Adrenal gland (tissue), 12 donors: Measurements from ENCODE around the gene CDYL. TPM values are rescaled to one million over a fixed set of nuclear protein-coding genes. Genes with fewer than 3 reads are reported as not detected.
A peak's percentile ranks its signal among the peaks of the same experiment; 100 is the strongest.

Source experiments
- DNase-seq, 7 donors: peaks; one replicate each; pipeline ENCODE4 v3.0.0-alpha.2; 2019 to 2020
- H3K27ac ChIP-seq, 5 donors: fragments of 200-600 bp; sonication (generic) in 4 of 5; 1 replicate in 3 of 5; 2 replicates in 2 of 5; pipeline versions ENCODE4 v1.5.1 to v1.8.0; 2016 to 2020; ENCODE audit warnings: mild to moderate bottlenecking in 1 of 5
- H3K27me3 ChIP-seq: fragments of 200-600 bp; 2 replicates; pipeline ENCODE4 v1.8.0; 2021
- H3K36me3 ChIP-seq, 2 donors: fragments of 200-600 bp; replicated peaks in 1 of 2; 1 replicate in 1 of 2; 2 replicates in 1 of 2; pipeline versions ENCODE4 v1.5.1 to v1.8.0; 2018 to 2022
- H3K4me1 ChIP-seq, 2 donors: fragments of 200-600 bp; replicated peaks in 1 of 2; 1 replicate in 1 of 2; 2 replicates in 1 of 2; pipeline versions ENCODE4 v1.5.1 to v1.8.0; 2018 to 2021
- H3K4me3 ChIP-seq, 4 donors: fragments of 200-600 bp; sonication (generic) in 3 of 4; one replicate each; pipeline ENCODE4 v1.5.1; 2016 to 2018
- H3K9me3 ChIP-seq, 3 donors: fragments of 200-600 bp; sonication (generic) in 1 of 3; replicated peaks in 1 of 3; 1 replicate in 2 of 3; 2 replicates in 1 of 3; pipeline versions ENCODE4 v1.5.1 to v1.8.0; 2016 to 2021
- POLR2A ChIP-seq, 2 donors: fragments of 450-650 bp; IDR thresholded peaks; one replicate each; pipeline ENCODE4 v1.6.1; 2017; ENCODE audit warnings: antibody characterized with exemption in 2 of 2, mild to moderate bottlenecking in 2 of 2, moderate library complexity in 1 of 2
- WGBS, 4 donors: extraction: QIAGEN DNeasy Blood & Tissue Kit in 2 of 4; methylation state at CpG; one replicate each; pipeline versions ENCODE4 v1.1.5 to v1.1.7; 2013 to 2017; 5-methylcytosine and 5-hydroxymethylcytosine counted together
- intact Hi-C, 2 donors: fragments of 100-400 bp; cut with DNase I; formaldehyde crosslinking; loops; one replicate each; pipeline versions ENCODE4 v1.14.1 to v1.15.0; 2022 to 2023
- polyA plus RNA-seq, 3 donors: library from polyadenylated mRNA; stranded (reverse); fragments of 200-250 nt in 2 of 3; fragments of 350-450 nt in 1 of 3; fragmentation: Illumina TruSeq in 1 of 3; extraction: RNeasy Lipid Tissue Mini Kit (QIAGEN cat#74804) in 1 of 3; gene quantifications; one replicate each; pipeline ENCODE4 v1.2.3, GENCODE V29; 2013 to 2014
- total RNA-seq, 9 donors: library from RNA; depleted of rRNA in 4 of 9; stranded (reverse); fragments of >200 nt in 4 of 9; fragments of 120-200 nt in 1 of 9; fragmentation: NEBNext Ultra II Directional in 1 of 9; extraction: Animal tissue kit (Norgen Biotek cat#: 25700) in 1 of 9; gene quantifications; one replicate each; pipeline versions ENCODE4 v1.1.0 to v1.2.4, GENCODE V29; 2013 to 2023
- TF ChIP-seq, protein P1 (sequence below), 6 experiments: fragments of 450-650 bp in 4 of 6; fragments of 200-600 bp in 2 of 6; sonication (generic) in 1 of 6; IDR thresholded peaks; 1 replicate in 5 of 6; 2 replicates in 1 of 6; pipeline versions ENCODE4 v1.5.1 to v1.8.0; 2016 to 2021; ENCODE audit warnings: antibody characterized with exemption in 6 of 6, mild to moderate bottlenecking in 2 of 6, moderate library complexity in 1 of 6
- donor health status: healthy with polysubstance abuse.
- donor health status: Bipolar disorder and iron deficiency.
- donor health status: DM: yes; HTN: yes; CAD: no.
- donor health status: DM: no; HTN: no; CAD: no.
- donor health status: DM: no; HTN: no; CAD: no.
- donor health status: DM: yes; HTN: yes; CAD: no.

Gene CDYL
- total and polyA plus RNA-seq, 12 donors: 3.3 to 47.1 (median 24.8) TPM

DNA sequence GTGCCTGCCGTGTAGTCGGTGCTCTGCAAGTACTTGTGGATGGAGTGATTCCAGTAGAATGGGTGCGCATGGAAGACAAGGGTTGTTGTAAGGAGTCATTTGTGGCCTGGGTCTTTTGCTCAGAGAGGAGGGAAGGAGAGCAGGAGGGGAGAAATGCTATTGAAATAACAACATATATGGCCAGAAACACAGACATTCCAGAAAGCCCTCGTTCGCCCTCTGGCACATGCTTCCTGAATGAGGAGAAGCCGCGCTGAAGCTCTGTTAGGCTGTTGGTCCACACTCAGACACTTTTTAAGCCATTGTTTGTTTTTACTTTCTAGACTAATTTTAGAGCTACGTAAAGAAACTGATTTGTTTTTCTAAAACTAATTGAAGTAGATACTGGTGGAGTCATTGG lies 120.2 kb downstream of the CDYL start:
- peak overlapping the region in 1 of 5 donors; percentile 16 for H3K27ac ChIP-seq
- peaks cover 0 to 5% (median 0%) of the 10 kb centered on the region in 3 donors for H3K9me3 ChIP-seq
- intact Hi-C loops: no loop called here
- H3K36me3 ChIP-seq: peaks cover 0 to 15% of the 10 kb centered on the region in 2 donors
- no peaks in the 10 kb centered on the region for H3K27me3 ChIP-seq
- DNase-seq: no peak
- no peak overlapping the region for H3K4me3 ChIP-seq
- H3K4me1 ChIP-seq: peaks cover 0 to 9% of the 10 kb centered on the region in 2 donors
- 94 to 97% (median 95%) methylated on average over 8 of the region's 8 CpGs for WGBS, 4 donors
- TF ChIP-seq, protein P1, sequence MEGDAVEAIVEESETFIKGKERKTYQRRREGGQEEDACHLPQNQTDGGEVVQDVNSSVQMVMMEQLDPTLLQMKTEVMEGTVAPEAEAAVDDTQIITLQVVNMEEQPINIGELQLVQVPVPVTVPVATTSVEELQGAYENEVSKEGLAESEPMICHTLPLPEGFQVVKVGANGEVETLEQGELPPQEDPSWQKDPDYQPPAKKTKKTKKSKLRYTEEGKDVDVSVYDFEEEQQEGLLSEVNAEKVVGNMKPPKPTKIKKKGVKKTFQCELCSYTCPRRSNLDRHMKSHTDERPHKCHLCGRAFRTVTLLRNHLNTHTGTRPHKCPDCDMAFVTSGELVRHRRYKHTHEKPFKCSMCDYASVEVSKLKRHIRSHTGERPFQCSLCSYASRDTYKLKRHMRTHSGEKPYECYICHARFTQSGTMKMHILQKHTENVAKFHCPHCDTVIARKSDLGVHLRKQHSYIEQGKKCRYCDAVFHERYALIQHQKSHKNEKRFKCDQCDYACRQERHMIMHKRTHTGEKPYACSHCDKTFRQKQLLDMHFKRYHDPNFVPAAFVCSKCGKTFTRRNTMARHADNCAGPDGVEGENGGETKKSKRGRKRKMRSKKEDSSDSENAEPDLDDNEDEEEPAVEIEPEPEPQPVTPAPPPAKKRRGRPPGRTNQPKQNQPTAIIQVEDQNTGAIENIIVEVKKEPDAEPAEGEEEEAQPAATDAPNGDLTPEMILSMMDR (IDR thresholded peaks at IDR 0.05): no peak
- no peak for TF ChIP-seq POLR2A (IDR thresholded peaks at IDR 0.05)

DNA sequence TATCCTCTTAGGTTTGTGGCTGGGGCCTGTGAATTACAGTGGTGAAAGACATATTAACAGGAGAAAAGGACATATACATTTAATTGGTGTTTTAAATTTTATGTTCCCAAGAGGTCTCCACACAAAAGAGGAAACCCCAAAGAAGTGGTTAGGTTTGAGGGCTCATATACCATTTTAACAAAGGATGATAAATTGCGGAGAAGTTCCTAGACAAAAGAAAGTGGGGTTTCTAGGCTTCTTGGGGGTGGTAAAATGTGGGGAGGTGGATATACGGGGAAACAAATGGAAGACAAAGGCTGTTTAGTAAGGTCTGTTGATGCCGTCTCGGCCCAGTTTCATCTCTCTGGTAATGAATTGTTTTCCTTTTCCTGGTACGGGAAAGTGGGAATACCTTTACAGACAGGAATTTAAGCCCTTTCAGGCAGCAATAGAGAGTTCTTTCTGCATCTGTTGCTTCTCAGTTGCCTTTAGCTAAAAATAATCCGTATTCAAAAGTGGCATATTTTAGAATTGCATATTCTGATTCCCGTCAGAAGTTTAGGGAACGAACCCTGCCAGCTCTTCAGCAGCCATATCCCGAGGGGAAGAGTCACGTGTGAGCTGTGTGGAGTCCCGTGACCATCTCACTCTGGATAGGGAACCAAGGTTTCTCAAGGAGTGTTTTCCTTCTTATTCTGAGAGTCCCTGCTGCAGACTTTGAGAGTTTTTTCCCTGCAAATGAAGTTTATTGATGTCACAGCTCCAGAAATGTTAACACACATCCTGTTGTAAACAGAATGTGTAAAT lies 123.2 kb downstream of the CDYL start:
- H3K27ac ChIP-seq: no peak overlapping the region
- H3K27me3 ChIP-seq: no peaks in the 10 kb centered on the region
- no peak overlapping the region for H3K4me3 ChIP-seq
- peaks cover 0 to 1% of the 10 kb centered on the region in 2 donors for H3K36me3 ChIP-seq
- H3K4me1 ChIP-seq: peaks cover 0 to 9% of the 10 kb centered on the region in 2 donors
- intact Hi-C loops: no loop called here
- H3K9me3 ChIP-seq: peaks cover 0 to 5% (median 0%) of the 10 kb centered on the region in 3 donors
- no peak for DNase-seq
- no peak for TF ChIP-seq POLR2A (IDR thresholded peaks at IDR 0.05)
- TF ChIP-seq, protein P1 (IDR thresholded peaks at IDR 0.05): no peak
- WGBS, 4 donors: 95 to 97% (median 96%) methylated on average over 11 of the region's 11 CpGs

DNA sequence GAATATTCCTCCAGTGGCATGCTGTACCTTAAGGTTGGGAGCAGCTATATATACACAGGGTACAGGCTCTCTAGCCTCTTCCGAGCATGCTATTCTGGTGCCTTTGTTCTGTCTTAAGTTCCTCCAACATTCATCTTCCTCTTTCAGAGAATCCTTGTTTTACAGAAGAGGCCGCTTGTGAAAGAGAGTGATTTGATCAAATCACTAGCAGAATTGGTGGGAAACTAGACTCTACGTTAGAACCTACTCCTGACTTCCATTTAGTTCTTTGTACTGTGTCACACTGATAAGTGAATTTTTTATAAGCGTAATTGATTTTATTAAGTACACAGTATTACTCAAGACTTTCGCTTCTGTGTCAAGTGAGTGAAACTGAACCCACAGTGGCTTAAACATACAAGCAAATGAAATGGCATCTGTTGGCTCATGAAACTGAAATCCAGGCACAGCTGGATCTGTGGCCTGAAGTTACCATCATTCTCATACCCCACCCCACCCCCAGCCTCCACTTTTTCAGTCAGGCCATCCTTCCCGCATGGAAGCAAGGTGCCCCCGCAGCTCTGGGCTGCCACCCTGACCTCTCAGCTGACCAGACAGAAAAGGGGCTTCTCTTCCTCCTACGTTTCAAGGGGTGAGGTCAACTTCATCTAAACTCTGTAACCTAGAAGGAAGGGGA lies 125.3 kb downstream of the CDYL start:
- Histone ChIP-seq H3K27me3 (no peaks in the 10 kb centered on the region), H3K4me1 (peaks cover 0 to 10% of the 10 kb centered on the region in 2 donors), H3K9me3 (peaks cover 0 to 5% (median 0%) of the 10 kb centered on the region in 3 donors), H3K36me3 (no peaks in the 10 kb centered on the region), H3K27ac (no peak overlapping the region), H3K4me3 (no peak overlapping the region)
- 82 to 84% (median 82%) methylated on average over 8 of the region's 8 CpGs for whole genome bisulfite sequencing, 4 donors
- intact Hi-C loops: no loop called here
- no peak for DNase-seq
- no peak for TF ChIP-seq POLR2A (IDR thresholded peaks at IDR 0.05)
- TF ChIP-seq, protein P1 (IDR thresholded peaks at IDR 0.05): no peak

DNA sequence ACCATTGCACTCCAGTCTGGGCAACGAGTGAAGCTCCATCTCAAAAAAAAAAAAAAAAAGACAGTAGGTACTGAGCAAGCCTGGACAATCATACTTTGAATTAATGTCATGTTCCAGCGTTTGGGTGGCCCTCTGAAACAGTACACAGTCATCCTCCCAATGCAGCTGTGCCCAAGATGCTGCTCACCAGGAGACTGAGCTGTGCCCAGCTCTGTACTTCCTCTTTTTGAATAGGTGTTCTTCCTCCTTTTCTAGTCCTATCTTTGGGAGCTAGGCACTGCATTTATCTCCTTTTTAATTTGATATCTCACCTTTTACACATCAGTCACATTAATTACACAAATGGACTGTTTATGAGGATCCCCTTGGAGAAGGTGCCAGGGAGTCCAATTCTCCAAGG lies 126.2 kb downstream of the CDYL start:
- Histone ChIP-seq H3K9me3 (peaks cover 0 to 5% (median 0%) of the 10 kb centered on the region in 3 donors), H3K36me3 (no peaks in the 10 kb centered on the region), H3K27ac (no peak overlapping the region), H3K4me3 (no peak overlapping the region), H3K27me3 (no peaks in the 10 kb centered on the region), H3K4me1 (peaks cover 7 to 16% of the 10 kb centered on the region in 2 donors)
- WGBS, 4 donors: 72 to 91% (median 77%) methylated on average over 2 of the region's 2 CpGs
- TF ChIP-seq, protein P1 (IDR thresholded peaks at IDR 0.05): no peak
- TF ChIP-seq POLR2A (IDR thresholded peaks at IDR 0.05): no peak
- intact Hi-C loops: no loop called here
- no peak for DNase-seq
